ENCODE data around the gene ERN1. TPM values are rescaled to one million over a fixed set of nuclear protein-coding genes. Genes with fewer than 3 reads are reported as not detected.
"Not testable (repeated sequence)": the region's sequence is repeated elsewhere in the genome, so short reads cannot be mapped to it uniquely, and the experiment has no call there.

Gene ERN1
- total RNA-seq, 2 donors from 2014 or later, result 63.3 to 77.1 TPM

- H3K9me3 ChIP-seq, result no peaks in the 10 kb centered on the region
- peak in 1 of 4 donors; percentile 37 for DNase-seq
- no peaks in the 10 kb centered on the region for H3K27me3 ChIP-seq
- H3K4me3 ChIP-seq, result no peak overlapping the region
- H3K27ac ChIP-seq, result no peak overlapping the region
- no peak for ATAC-seq
- WGBS, 2 donors, result 65 to 69% methylated on average over 8 of the region's 8 CpGs
- no peaks in the 10 kb centered on the region for H3K36me3 ChIP-seq (replicated peaks in 1 of 2; ENCODE audit: insufficient read depth in 1 of 2, low read depth in 2 of 2)
- TF ChIP-seq CTCF (IDR thresholded peaks at IDR 0.05) (no peak), POLR2A (IDR thresholded peaks at IDR 0.05) (no peak)
- intact Hi-C loops (cut with DNase I), result no loop called here
- H3K4me1 ChIP-seq, result no peaks in the 10 kb centered on the region
Observed at GRCh38 chr17:64009571-64010402, 120.2 kb downstream of the ERN1 start.

- Histone ChIP-seq H3K9me3 (no peaks in the 10 kb centered on the region), H3K36me3 (replicated peaks in 1 of 2; ENCODE audit: insufficient read depth in 1 of 2, low read depth in 2 of 2) (no peaks in the 10 kb centered on the region), H3K27ac (no peak overlapping the region), H3K27me3 (no peaks in the 10 kb centered on the region), H3K4me1 (no peaks in the 10 kb centered on the region), H3K4me3 (no peak overlapping the region)
- no peak for TF ChIP-seq CTCF (IDR thresholded peaks at IDR 0.05)
- no peak for TF ChIP-seq POLR2A (IDR thresholded peaks at IDR 0.05)
- 81 to 85% methylated on average over 2 to 4 of the region's 4 CpGs for WGBS, 2 donors
- intact Hi-C loops (cut with DNase I), result no loop called here
- ATAC-seq (no peak), DNase-seq (no peak)
Observed at GRCh38 chr17:64008830-64009229, 121.1 kb downstream of the ERN1 start.

- H3K27ac ChIP-seq, result no peak overlapping the region
- TF ChIP-seq POLR2A (IDR thresholded peaks at IDR 0.05) (no peak), CTCF (IDR thresholded peaks at IDR 0.05) (no peak)
- no peak for DNase-seq
- whole genome bisulfite sequencing, 2 donors, result 71 to 78% methylated on average over 5 of the region's 5 CpGs
- H3K9me3 ChIP-seq, result no peaks in the 10 kb centered on the region
- no peaks in the 10 kb centered on the region for H3K36me3 ChIP-seq (replicated peaks in 1 of 2; ENCODE audit: insufficient read depth in 1 of 2, low read depth in 2 of 2)
- H3K4me1 ChIP-seq, result no peaks in the 10 kb centered on the region
- intact Hi-C loops (cut with DNase I), result no loop called here
- ATAC-seq, result no peak
- no peaks in the 10 kb centered on the region for H3K27me3 ChIP-seq
- H3K4me3 ChIP-seq, result no peak overlapping the region
Observed at GRCh38 chr17:64008346-64008745, 121.6 kb downstream of the ERN1 start.

GRCh38 chr17:64007838-64008282 lies 122.1 kb downstream of the ERN1 start:
- intact Hi-C loops (cut with DNase I), result no loop called here
- no peaks in the 10 kb centered on the region for H3K36me3 ChIP-seq (replicated peaks in 1 of 2; ENCODE audit: insufficient read depth in 1 of 2, low read depth in 2 of 2)
- peak overlapping the region in 1 of 4 donors; percentile 6 for H3K27ac ChIP-seq
- TF ChIP-seq CTCF (IDR thresholded peaks at IDR 0.05) (no peak), POLR2A (IDR thresholded peaks at IDR 0.05) (no peak)
- H3K4me1 ChIP-seq, result no peaks in the 10 kb centered on the region
- no peaks in the 10 kb centered on the region for H3K27me3 ChIP-seq
- H3K4me3 ChIP-seq, result no peak overlapping the region
- peak; percentile 37 for ATAC-seq
- WGBS, 2 donors, result 73 to 83% methylated on average over 5 of the region's 5 CpGs
- no peaks in the 10 kb centered on the region for H3K9me3 ChIP-seq
- DNase-seq, result no peak

- H3K36me3 ChIP-seq (replicated peaks in 1 of 2; ENCODE audit: insufficient read depth in 1 of 2, low read depth in 2 of 2); DNase-seq; H3K4me1 ChIP-seq; ATAC-seq; H3K4me3 ChIP-seq; intact Hi-C loops (cut with DNase I); H3K9me3 ChIP-seq; H3K27me3 ChIP-seq: not testable (repeated sequence)
- 90% methylated on average over 5 of the region's 5 CpGs for WGBS, 2 donors
- peak overlapping the region in 1 of 4 donors; percentile 6 for H3K27ac ChIP-seq
Observed at GRCh38 chr17:64007089-64007837, 122.7 kb downstream of the ERN1 start.

Data from body of pancreas (tissue), 4 donors.